ENCODE results near the gene ECHDC3. TPM values are rescaled to one million over a fixed set of nuclear protein-coding genes. Genes with fewer than 3 reads are reported as not detected.

Gene ECHDC3
- total RNA-seq, 2 donors from 2014 or later, result 77.6 to 98.3 TPM

GRCh38 chr10:11796474-11796873 is 54.3 kb downstream of the ECHDC3 start:
- no peaks in the 10 kb centered on the region for H3K36me3 ChIP-seq
- intact Hi-C loops (cut with DNase I), result no loop called here
- TF ChIP-seq CTCF (IDR thresholded peaks at IDR 0.05) (no peak), POLR2AphosphoS5 (IDR thresholded peaks at IDR 0.05) (no peak), POLR2A (IDR thresholded peaks at IDR 0.05) (no peak)
- H3K4me3 ChIP-seq, result no peak overlapping the region
- H3K9me3 ChIP-seq, result no peaks in the 10 kb centered on the region
- DNase-seq (ENCODE audit: low spot score), result no peak
- H3K27me3 ChIP-seq (replicated peaks; ENCODE audit: insufficient read depth), result no peaks in the 10 kb centered on the region
- H3K4me1 ChIP-seq (replicated peaks), result peaks cover 3% of the 10 kb centered on the region
- 55% methylated on average over 2 of the region's 2 CpGs for WGBS
- no peak overlapping the region for H3K27ac ChIP-seq

DNA sequence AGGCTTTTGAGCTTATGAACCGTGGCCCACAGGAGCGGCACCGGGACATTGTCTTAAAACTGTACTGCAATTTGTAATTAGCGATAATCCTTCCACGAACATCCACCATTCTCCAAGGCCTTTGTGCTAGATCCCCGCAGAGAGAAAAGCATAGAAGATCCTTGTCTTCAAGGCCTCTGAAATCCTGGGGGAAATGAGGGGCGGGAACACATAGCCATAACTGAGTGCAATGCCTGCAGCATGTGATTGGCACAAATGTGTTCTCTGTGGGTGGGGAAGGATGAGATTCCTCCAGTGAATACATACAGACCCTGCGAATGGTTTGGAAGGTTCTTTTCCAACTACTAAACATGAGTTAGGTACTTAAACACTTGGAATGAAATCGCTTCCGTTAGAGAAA is 55.1 kb downstream of the ECHDC3 start:
- peaks cover 3% of the 10 kb centered on the region for H3K4me1 ChIP-seq (replicated peaks)
- H3K9me3 ChIP-seq, result no peaks in the 10 kb centered on the region
- TF ChIP-seq CTCF (IDR thresholded peaks at IDR 0.05), result no peak
- no peak for TF ChIP-seq POLR2A (IDR thresholded peaks at IDR 0.05)
- no peak for TF ChIP-seq POLR2AphosphoS5 (IDR thresholded peaks at IDR 0.05)
- H3K36me3 ChIP-seq, result no peaks in the 10 kb centered on the region
- H3K27me3 ChIP-seq (replicated peaks; ENCODE audit: insufficient read depth), result no peaks in the 10 kb centered on the region
- intact Hi-C loops (cut with DNase I), result no loop called here
- H3K27ac ChIP-seq, result no peak overlapping the region
- H3K4me3 ChIP-seq, result no peak overlapping the region
- DNase-seq (ENCODE audit: low spot score), result no peak
- 94% methylated on average over 10 of the region's 10 CpGs for WGBS

GRCh38 chr10:11797847-11798633 is 55.9 kb downstream of the ECHDC3 start:
- peaks cover 3% of the 10 kb centered on the region for H3K4me1 ChIP-seq (replicated peaks)
- no peaks in the 10 kb centered on the region for H3K27me3 ChIP-seq (replicated peaks; ENCODE audit: insufficient read depth)
- WGBS, result 90% methylated on average over 12 of the region's 12 CpGs
- intact Hi-C loops (cut with DNase I), result no loop called here
- no peaks in the 10 kb centered on the region for H3K9me3 ChIP-seq
- DNase-seq (ENCODE audit: low spot score), result no peak
- no peaks in the 10 kb centered on the region for H3K36me3 ChIP-seq
- no peak overlapping the region for H3K27ac ChIP-seq
- TF ChIP-seq POLR2AphosphoS5 (IDR thresholded peaks at IDR 0.05), result no peak
- no peak for TF ChIP-seq POLR2A (IDR thresholded peaks at IDR 0.05)
- no peak overlapping the region for H3K4me3 ChIP-seq

- Histone ChIP-seq H3K36me3 (no peaks in the 10 kb centered on the region), H3K27ac (no peak overlapping the region), H3K4me3 (no peak overlapping the region), H3K4me1 (replicated peaks) (peaks cover 3% of the 10 kb centered on the region), H3K27me3 (replicated peaks; ENCODE audit: insufficient read depth) (no peaks in the 10 kb centered on the region), H3K9me3 (no peaks in the 10 kb centered on the region)
- 77% methylated on average over 18 of the region's 18 CpGs for WGBS
- DNase-seq (ENCODE audit: low spot score), result no peak
- TF ChIP-seq CTCF (IDR thresholded peaks at IDR 0.05) (no peak), POLR2AphosphoS5 (IDR thresholded peaks at IDR 0.05) (no peak), POLR2A (IDR thresholded peaks at IDR 0.05) (no peak)
- intact Hi-C loops (cut with DNase I), result no loop called here
Observed at GRCh38 chr10:11798845-11799735, 56.9 kb downstream of the ECHDC3 start.

GRCh38 chr10:11799736-11800080 is 57.5 kb downstream of the ECHDC3 start:
- Histone ChIP-seq H3K4me1 (replicated peaks) (peaks cover 3% of the 10 kb centered on the region), H3K36me3 (no peaks in the 10 kb centered on the region), H3K4me3 (no peak overlapping the region), H3K27ac (no peak overlapping the region), H3K27me3 (replicated peaks; ENCODE audit: insufficient read depth) (no peaks in the 10 kb centered on the region), H3K9me3 (no peaks in the 10 kb centered on the region)
- TF ChIP-seq POLR2AphosphoS5 (IDR thresholded peaks at IDR 0.05) (no peak), POLR2A (IDR thresholded peaks at IDR 0.05) (no peak), CTCF (IDR thresholded peaks at IDR 0.05) (no peak)
- no peak for DNase-seq (ENCODE audit: low spot score)
- intact Hi-C loops (cut with DNase I), result no loop called here
- 87% methylated on average over 9 of the region's 9 CpGs for WGBS

Data from prostate gland (tissue), 2 donors.